ENCODE data around the gene SPOUT1.

DNA sequence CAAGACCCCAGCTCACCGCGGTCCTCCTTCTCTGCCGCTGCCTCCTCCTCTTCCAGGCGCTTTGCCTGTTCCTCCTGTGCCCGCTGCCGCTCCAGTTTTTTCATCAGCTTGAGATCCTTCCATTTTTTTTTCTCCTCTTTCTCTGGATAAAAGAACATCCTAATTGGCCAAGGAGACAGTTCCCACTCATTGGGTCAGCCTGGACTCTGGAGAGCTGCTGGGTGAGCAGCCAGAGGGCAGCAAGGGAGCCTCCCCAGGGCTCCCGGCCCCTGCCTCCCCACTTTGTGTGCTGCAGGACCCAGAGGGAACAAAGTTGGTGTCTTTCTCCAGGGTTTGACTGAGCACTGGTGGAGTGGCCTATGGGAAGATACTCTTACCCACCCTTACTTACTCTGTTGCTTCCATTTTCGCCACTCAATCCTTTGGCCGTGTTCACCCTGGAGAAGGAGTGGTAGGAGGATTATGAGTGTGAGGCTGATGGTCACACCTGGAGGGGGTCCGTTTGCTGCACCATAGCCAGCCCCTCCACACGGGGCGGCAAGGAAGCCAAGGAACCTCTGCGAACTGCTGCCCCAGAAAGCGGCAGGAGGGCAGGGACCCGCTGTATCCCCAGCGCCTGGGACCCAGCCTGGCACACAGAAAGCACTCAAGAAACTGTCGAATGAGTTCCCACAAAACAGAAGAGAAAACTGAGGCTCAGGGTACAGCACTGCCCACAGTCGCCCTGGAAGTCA, 708 bp downstream of the SPOUT1 start:
- TF ChIP-seq, protein P1, sequence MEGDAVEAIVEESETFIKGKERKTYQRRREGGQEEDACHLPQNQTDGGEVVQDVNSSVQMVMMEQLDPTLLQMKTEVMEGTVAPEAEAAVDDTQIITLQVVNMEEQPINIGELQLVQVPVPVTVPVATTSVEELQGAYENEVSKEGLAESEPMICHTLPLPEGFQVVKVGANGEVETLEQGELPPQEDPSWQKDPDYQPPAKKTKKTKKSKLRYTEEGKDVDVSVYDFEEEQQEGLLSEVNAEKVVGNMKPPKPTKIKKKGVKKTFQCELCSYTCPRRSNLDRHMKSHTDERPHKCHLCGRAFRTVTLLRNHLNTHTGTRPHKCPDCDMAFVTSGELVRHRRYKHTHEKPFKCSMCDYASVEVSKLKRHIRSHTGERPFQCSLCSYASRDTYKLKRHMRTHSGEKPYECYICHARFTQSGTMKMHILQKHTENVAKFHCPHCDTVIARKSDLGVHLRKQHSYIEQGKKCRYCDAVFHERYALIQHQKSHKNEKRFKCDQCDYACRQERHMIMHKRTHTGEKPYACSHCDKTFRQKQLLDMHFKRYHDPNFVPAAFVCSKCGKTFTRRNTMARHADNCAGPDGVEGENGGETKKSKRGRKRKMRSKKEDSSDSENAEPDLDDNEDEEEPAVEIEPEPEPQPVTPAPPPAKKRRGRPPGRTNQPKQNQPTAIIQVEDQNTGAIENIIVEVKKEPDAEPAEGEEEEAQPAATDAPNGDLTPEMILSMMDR (IDR thresholded peaks at IDR 0.05; ENCODE audit: poor library complexity, severe bottlenecking), result no peak
- TF ChIP-seq EP300 (conservative IDR thresholded peaks at IDR 0.05; ENCODE audit: poor library complexity, severe bottlenecking), result no peak
- TF ChIP-seq POLR2AphosphoS5 (IDR thresholded peaks at IDR 0.05), result no peak
- TF ChIP-seq, protein P2, sequence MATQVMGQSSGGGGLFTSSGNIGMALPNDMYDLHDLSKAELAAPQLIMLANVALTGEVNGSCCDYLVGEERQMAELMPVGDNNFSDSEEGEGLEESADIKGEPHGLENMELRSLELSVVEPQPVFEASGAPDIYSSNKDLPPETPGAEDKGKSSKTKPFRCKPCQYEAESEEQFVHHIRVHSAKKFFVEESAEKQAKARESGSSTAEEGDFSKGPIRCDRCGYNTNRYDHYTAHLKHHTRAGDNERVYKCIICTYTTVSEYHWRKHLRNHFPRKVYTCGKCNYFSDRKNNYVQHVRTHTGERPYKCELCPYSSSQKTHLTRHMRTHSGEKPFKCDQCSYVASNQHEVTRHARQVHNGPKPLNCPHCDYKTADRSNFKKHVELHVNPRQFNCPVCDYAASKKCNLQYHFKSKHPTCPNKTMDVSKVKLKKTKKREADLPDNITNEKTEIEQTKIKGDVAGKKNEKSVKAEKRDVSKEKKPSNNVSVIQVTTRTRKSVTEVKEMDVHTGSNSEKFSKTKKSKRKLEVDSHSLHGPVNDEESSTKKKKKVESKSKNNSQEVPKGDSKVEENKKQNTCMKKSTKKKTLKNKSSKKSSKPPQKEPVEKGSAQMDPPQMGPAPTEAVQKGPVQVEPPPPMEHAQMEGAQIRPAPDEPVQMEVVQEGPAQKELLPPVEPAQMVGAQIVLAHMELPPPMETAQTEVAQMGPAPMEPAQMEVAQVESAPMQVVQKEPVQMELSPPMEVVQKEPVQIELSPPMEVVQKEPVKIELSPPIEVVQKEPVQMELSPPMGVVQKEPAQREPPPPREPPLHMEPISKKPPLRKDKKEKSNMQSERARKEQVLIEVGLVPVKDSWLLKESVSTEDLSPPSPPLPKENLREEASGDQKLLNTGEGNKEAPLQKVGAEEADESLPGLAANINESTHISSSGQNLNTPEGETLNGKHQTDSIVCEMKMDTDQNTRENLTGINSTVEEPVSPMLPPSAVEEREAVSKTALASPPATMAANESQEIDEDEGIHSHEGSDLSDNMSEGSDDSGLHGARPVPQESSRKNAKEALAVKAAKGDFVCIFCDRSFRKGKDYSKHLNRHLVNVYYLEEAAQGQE (IDR thresholded peaks at IDR 0.05; ENCODE audit: borderline replicate concordance), result no peak
- no peak for TF ChIP-seq TAF1 (IDR thresholded peaks at IDR 0.05; ENCODE audit: low read depth)
- no peak for TF ChIP-seq EZH2 (IDR thresholded peaks at IDR 0.05; ENCODE audit: borderline replicate concordance, insufficient read depth, low read length, poor library complexity, severe bottlenecking)
- TF ChIP-seq SMC3 (conservative IDR thresholded peaks at IDR 0.05; ENCODE audit: poor library complexity), result no peak
- no peak for TF ChIP-seq RAD21 (conservative IDR thresholded peaks at IDR 0.05)
